ENCODE data around the gene MDM4. TPM values are rescaled to one million over a fixed set of nuclear protein-coding genes. Genes with fewer than 3 reads are reported as not detected.
"Not testable (repeated sequence)": the region's sequence is repeated elsewhere in the genome, so short reads cannot be mapped to it uniquely, and the experiment has no call there.

Gene MDM4
- total RNA-seq, 2 donors from 2014 or later, result 65.1 to 75.9 TPM

GRCh38 chr1:204545881-204546280 is 29.7 kb downstream of the MDM4 start:
- DNase-seq (ENCODE audit: low spot score), result no peak
- intact Hi-C loops (cut with DNase I), result no loop called here

DNA sequence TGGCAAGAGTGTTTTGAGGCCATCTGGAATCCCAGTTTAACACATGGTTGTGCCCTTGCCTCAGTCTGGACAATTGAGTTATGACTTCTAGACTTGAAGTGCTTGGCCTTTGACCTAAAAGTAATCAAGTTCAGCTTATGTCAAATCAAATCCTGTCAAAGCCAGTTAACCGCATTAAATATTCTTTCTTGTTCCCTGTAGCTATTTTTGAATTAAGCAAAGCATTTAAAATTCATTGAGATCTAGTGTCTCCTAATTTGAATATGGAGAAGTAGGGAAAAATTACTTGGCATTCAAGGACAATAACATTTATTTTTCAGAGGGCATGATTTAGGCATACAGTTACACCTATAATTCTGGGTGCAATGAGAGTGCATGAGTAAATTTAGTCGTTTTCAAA is 32.1 kb downstream of the MDM4 start:
- intact Hi-C loops (cut with DNase I), result no loop called here
- DNase-seq (ENCODE audit: low spot score), result no peak

- intact Hi-C loops (cut with DNase I), result no loop called here
- DNase-seq (ENCODE audit: low spot score), result no peak
Observed at GRCh38 chr1:204549313-204549712, 33.1 kb downstream of the MDM4 start.

- no peak for DNase-seq (ENCODE audit: low spot score)
- intact Hi-C loops (cut with DNase I), result no loop called here
Observed at GRCh38 chr1:204550926-204551325, 34.7 kb downstream of the MDM4 start.

DNA sequence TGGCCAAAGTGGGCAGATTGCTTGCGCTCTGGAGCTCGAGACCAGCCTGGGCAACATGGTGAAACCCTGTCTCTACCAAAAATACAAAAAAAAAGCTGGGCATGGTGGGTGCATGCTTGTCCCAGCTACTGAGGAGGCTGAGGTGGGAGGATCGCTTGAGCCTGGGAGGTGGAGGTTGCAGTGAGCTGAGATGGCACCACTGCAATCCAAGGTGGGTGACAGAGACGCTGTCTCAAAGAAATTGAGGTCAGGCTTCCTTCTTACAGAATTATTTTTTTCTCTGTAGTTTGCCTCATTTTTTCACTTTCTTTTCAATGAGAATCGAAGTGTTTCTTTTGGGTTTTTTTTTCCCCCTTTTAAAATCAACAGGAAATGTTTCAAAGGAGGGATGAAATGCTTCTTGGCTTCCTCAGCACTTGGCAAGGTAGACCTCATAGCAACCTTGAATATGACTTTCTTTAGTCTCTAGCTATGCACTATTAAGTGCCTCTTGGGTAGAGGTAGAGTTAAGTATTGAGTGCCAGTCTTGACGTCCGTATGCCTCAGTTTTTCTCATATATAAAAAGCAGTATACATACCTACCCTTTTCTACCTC is 40.3 kb downstream of the MDM4 start:
- intact Hi-C loops (cut with DNase I), result no loop called here
- DNase-seq (ENCODE audit: low spot score), result no peak

DNA sequence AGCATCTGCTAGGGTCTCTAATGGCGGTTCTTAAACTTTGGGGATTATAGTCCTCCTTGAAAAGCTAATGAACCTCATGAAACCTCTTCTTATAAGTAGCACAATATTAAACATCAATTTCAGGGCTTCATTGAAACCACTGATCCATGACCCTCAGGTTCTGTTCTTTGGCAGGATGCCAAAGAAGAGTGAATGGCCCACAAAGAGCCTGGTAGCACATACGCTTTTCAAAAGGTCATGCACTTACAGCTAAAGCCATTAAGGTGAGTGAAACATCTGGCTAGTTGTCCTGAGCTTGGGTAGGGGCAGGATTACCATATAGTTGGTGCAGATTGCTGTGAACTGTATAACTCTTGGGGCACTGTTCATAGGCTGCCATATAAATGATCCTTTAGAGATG is 42.3 kb downstream of the MDM4 start:
- no peak for DNase-seq (ENCODE audit: low spot score)
- intact Hi-C loops (cut with DNase I), result no loop called here

DNA sequence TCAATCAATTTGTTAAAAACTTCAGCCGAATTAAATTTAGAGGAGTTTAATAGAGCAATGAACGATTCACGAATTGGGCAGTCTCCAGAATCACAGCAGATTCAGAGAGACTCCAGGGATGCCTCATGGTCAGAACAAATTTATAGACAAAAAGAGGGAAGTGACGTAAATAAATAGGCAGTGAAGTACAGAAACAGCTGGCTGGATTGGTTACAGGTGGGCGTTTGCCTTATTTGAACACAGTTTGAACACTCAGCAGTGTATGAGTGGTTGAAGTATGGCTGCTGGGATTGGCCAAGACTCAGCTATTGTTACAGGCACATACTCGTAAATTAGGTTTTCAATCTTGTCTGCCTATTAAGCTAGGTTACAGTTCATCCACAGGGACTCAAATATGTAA is 43.8 kb downstream of the MDM4 start:
- intact Hi-C loops (cut with DNase I), result loop anchor here (5.0 to 10.0 kb wide), 3 partner anchors 205 to 385 kb away; no protein-coding TSS in a partner anchor
- not testable (repeated sequence) for DNase-seq (ENCODE audit: low spot score)

DNA sequence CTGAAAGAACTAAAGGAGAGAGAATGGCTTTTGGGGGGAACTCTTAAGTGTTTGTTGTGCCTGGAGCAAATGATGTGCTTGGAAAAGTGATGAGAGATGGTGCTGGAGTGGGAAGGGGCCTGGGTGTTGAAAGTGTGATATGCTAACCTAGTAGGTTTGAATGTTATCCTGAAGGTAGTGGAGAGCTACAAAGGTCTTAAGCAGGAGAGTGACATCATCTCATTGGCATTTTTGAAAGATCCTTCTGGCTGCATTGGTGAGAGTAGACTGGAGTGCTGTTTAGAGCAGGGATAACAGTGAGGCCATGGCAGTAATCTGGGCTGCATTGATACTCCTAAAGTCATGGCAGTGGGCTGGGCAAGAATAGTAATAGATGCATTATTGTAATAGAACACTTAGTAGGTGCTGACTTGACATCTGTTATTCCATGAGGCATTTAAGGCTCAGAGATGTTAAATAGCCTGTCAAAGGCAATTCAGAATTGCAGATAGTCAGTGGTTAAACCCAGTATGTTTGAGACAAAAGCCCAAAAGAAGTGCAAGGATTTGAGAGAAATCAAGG is 44.5 kb downstream of the MDM4 start:
- intact Hi-C loops (cut with DNase I), result loop anchor here (5.0 to 10.0 kb wide), 3 partner anchors 204 to 384 kb away; no protein-coding TSS in a partner anchor
- no peak for DNase-seq (ENCODE audit: low spot score)

DNA sequence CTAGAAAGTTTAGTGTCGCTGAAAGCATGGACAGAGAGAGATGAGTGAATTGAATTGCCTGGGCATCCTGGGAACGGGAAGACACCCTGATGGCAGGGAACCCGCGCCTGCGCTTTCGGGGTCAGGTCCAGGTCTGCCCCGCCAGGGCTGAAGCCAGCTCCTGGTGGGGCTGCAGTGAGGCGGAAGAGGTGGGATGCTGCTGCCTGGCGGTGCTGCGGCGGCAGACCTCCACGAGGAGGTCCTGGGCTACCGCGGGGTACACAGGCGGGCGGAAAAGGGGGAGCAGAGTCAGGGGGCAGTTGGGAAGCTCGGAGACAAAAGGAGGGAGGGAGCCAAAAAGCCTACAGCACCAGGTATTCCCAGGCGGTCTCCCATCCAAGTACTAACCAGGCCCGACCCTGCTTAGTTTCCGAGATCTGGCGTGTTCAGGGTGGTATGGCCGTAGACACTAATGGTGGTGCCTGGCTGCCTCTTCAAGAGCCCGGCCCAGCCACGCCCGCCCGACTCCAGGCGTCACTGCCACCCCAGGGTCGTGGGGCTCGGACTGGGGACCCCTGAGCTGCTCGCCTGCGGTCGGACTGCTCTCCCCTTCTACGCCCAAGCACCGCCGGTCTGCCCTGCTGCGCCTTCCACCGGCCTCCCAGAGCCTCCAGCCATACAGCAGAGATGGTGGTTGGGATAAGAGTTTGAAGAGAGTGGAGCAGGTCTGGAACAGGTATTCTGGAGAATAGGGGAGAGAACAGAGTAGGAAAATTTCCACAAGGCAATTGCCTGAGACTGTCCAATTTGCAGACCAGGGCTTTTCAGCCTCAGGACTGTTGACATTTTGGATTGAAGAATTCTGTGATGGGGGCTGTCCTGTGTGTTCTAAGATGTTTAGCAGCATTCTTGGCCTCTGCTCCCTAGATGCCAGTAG is 46.1 kb downstream of the MDM4 start:
- intact Hi-C loops (cut with DNase I), result loop anchor here (5.0 to 10.0 kb wide), 3 partner anchors 202 to 382 kb away; no protein-coding TSS in a partner anchor
- no peak for DNase-seq (ENCODE audit: low spot score)

DNA sequence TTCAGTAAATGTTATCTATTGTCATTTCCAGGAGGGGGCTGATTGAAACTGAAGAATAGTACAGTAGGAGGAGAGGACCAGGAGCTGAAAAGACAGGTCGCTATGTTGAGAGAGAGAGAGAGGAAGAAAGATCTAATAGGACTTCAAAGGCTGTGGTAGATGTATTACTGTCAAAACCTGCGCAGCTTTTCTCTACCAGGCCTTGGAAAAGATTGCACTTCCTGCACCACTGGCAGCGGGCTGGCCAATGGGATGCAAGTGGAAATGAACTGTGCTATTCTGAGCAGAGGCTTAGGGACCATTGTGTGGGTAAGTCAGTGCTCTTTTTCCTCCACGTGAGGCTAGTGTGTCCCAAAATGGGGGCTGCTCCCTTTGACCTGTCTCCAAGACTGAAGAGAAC is 47.1 kb downstream of the MDM4 start:
- no peak for DNase-seq (ENCODE audit: low spot score)
- intact Hi-C loops (cut with DNase I), result loop anchor here (5.0 to 10.0 kb wide), 3 partner anchors 201 to 381 kb away; no protein-coding TSS in a partner anchor

- DNase-seq (ENCODE audit: low spot score), result no peak
- intact Hi-C loops (cut with DNase I), result loop anchor here (5.0 to 10.0 kb wide), 3 partner anchors 201 to 381 kb away; no protein-coding TSS in a partner anchor
Observed at GRCh38 chr1:204563780-204564179, 47.6 kb downstream of the MDM4 start.

DNA sequence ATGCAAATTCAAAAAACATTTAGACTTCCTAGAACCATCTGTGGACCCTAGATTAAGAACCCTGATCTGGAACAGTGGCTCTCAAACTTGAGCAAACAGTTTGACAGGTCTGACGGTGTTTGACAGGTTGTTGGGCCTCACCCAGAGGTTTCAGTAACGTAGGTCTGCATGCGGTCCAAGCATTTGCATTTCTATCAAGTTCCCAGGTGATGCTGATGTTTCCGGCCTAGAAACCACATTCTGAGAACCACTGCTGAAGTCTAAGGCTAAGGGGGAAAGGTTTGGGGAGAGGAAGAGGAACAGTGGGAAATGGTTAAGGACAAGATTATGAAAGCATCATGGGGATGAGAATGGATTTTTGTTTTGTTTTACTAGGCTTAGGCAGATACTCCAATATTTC is 48.6 kb downstream of the MDM4 start:
- no peak for DNase-seq (ENCODE audit: low spot score)
- intact Hi-C loops (cut with DNase I), result loop anchor here (5.0 to 10.0 kb wide), 3 partner anchors 200 to 380 kb away; no protein-coding TSS in a partner anchor

GRCh38 chr1:204565617-204566582 is 49.7 kb downstream of the MDM4 start:
- intact Hi-C loops (cut with DNase I), result loop anchor here (2.0 to 10.0 kb wide), 4 partner anchors 199 to 379 kb away; no protein-coding TSS in a partner anchor
- DNase-seq (ENCODE audit: low spot score), result no peak

DNA sequence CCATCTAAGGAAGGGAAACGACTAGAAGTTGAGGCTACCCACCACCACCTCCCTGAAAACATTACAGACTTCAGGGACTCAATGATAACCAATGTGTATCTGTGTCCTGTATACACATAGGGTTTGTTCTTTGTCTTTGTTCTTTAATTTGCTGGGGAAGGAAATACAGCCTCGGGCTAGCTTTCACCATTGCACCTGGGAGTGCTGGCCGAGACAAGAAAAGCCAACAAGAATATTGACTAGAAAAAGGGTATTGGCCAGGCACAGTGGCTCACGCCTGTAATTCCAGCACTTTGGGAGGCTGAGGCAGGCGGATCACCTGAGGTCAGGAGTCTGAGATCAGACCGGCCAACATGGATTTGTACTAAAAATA is 50.4 kb downstream of the MDM4 start:
- intact Hi-C loops (cut with DNase I), result loop anchor here (2.0 to 10.0 kb wide), 4 partner anchors 198 to 378 kb away; no protein-coding TSS in a partner anchor
- no peak for DNase-seq (ENCODE audit: low spot score)

DNA sequence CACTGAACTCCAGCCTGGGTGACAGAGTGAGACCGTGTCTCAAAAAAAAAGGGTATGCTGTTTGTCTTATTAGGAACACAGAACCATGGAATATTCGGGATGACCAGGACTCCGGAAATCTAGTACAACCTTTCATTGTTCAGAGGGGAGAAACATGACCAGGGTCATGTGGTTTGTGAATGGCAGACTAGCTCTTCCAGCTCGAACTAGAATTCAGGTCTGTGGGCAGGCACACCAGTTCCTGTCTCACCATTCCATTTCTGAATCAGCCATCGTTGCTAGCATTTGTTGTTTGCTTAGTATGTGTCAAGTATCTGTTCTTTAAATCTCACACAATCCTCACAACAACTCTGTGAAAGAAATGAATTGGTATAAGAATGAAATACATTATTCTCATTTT is 50.9 kb downstream of the MDM4 start:
- no peak for DNase-seq (ENCODE audit: low spot score)
- intact Hi-C loops (cut with DNase I), result loop anchor here (2.0 to 10.0 kb wide), 4 partner anchors 198 to 378 kb away; no protein-coding TSS in a partner anchor

DNA sequence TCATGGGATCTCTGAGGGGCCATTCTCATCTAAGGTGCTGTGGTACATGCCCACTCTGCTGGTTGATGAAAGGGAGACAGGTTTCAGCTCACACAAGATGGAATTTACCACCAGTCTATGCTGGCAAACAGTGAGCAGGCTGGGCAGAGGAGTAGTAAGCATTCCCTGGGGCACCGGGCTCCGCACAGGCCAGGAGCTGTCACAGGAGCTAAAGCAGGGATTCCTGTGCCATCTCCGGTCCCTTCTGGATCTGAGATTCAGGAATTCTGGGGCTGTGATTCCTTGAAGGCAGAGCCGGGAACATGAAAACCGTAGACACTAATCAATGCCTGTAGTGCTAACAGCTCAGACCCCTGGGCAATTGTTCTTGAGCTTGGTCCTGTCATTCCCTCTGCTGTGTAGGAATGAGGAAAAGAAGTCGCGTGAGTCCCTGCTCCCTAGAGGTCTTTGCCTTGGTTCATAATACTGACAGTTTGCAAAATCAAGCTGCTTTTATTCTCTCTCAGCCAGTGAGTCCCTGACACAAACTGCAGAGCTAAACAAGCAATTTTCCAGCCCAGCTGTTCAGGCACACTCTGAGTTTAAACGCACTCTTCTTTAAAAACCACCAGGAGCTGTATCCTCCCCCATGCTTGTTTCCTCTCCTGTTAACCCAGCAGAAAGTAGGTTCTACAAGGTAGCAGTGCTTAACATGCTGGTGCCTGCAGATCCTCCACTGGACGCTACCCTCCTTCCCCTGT is 52.5 kb downstream of the MDM4 start:
- intact Hi-C loops (cut with DNase I), result loop anchor here (10.0 kb wide), 2 partner anchors 196 to 376 kb away; no protein-coding TSS in a partner anchor
- DNase-seq (ENCODE audit: low spot score), result no peak

GRCh38 chr1:204569478-204569877 is 53.3 kb downstream of the MDM4 start:
- no peak for DNase-seq (ENCODE audit: low spot score)
- intact Hi-C loops (cut with DNase I), result loop anchor here (10.0 kb wide), 2 partner anchors 195 to 375 kb away; no protein-coding TSS in a partner anchor

- DNase-seq (ENCODE audit: low spot score); intact Hi-C loops (cut with DNase I): not testable (repeated sequence)
Observed at GRCh38 chr1:204570021-204570420, 53.8 kb downstream of the MDM4 start.
